GM18502 (cell line): ENCODE measurements around the gene METTL8.
"Not testable (repeated sequence)": the region's sequence is repeated elsewhere in the genome, so short reads cannot be mapped to it uniquely, and the experiment has no call there.

Source experiments
- ATAC-seq: cut with Tn5 transposase; IDR thresholded peaks from one replicate; pipeline ENCODE4 v1.9.1; 2021; ENCODE audit warnings: mild to moderate bottlenecking; ENCODE audit not compliant: unreplicated experiment, poor library complexity

METTL8 gene

DNA sequence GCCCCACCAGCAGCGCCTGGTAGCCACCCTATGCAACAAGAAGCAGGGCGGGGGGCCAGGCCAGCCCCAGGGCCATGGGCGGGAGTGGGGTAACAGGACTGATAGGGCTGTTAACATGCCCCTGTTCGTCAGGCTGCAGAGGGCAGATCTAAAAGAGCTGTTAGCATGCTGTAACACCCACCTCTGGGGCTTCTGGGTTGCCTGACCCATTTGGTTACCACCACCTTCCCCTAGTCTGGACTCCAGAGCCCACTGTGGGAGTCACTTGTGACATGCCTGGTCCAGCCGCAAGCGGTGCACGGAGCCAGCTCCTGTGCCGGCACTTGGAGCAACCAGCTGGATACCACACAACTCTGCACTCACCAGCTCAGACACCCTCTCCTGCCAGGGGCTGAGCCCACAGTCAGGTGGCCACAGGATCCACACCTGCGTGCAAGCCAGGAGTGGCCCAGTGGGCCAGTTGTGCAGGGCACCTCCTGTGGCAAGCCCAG lies 2.1 kb downstream of the METTL8 start:
- no peak for ATAC-seq

DNA sequence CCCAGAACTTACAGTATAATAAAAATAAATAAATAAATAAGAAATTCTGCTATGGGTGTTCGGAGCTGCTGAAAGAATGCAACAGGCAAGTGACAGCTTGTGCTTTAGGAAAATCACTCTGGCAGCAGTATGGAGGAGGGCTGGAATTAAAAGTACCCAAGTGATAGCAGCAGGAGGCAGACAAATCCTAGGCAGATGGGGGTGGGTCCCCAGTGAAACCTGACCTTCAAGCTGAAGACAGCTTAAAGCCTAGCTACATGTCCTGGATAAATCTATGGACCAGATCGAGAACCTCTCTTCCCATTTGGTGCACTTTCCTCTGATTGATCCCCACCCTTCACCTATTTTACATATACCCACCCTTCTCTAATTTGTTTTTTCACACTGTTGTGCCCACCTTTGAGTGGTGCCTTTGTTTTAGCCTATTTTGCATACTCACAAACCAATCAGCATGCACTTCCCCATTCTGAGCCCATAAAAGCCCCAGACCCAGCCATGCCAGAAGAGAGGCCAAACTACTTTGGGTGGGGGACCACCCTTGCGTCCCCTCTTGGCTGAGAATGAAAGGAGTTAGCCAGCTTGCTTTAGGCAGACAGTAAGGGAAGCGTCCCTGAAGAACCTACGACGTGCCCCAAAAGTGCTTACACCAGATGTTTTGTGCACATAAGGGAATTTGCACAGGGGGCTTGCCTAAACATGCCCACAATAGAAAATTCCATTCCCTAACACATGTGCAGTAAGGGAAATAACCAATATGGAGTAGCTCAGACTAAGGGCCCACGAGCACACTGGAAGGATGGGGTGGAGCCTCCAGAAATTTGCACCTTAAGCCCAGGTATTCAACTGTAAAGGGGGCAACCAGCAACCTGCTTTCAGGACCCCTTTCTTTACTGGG lies 3.0 kb downstream of the METTL8 start:
- ATAC-seq: no peak

- not testable (repeated sequence) for ATAC-seq
Observed at GRCh38 chr2:171422710-171423495, 10.9 kb downstream of the METTL8 start.

- no peak for ATAC-seq
Observed at GRCh38 chr2:171420728-171421563, 12.8 kb downstream of the METTL8 start.

GRCh38 chr2:171419333-171419732 lies 14.5 kb downstream of the METTL8 start:
- no peak for ATAC-seq

DNA sequence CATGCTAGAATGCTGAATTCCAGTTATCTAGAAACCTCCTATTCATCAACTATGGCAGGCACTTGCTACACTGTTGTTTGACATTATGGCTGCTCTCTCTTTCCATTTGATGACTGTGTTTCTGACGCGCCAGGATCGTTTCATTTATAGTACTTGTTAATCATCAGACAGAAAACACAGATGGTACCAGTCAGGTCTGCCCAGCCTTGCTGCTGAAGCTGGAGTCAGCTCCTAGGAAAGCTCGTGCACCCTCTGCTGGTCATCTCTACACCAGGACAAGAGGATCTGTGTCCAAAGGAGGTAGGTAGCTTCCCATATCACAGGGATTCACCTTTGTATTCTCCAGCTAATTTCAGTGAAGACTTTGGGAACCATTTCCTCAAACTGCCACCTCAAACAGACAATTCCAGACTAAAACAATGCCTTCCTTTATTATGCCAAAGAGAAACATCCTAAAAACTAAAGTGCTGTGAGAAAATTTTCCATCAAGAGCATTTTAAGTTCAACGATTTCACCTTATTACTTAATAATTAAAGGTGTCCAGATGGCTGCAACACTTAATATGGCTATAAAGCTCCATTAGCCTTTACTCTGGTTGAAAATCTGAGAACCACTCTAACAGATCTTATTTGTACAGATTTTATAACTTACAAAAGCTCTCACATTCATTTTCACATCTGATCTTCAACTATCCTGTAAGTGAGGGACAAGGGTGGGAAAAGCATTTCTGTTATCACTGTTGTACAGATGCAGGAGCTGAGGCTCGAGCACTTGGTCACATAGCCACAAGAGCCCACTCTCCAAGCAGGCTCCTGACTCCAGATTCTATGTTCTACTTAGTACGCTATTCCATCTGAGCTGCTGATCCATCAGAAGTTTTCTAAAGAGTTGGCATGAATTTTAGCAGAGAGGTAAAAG lies 17.5 kb downstream of the METTL8 start:
- ATAC-seq: peak; percentile 86

DNA sequence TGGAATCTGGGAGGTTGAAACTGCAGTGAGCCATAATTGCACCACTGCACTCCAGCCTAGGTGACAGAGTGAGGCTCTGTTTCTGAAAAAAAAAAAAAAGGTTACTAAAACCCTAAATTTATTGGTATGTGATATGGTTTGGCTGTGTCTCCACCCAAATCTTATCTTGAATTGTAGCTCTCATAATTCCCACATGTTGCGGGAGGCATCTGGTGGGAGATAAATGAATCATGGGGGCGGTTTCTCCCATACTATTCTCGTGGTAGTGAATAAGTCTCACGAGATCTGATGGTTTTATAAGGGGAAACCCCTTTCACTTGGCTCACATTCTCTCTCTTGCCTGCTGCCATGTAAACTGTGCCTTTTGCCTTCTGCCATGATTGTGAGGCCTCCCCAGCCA lies 19.1 kb downstream of the METTL8 start:
- ATAC-seq: not testable (repeated sequence)

GRCh38 chr2:171412571-171413175 lies 21.1 kb downstream of the METTL8 start:
- ATAC-seq: no peak

GRCh38 chr2:171411791-171412483 lies 21.9 kb downstream of the METTL8 start:
- ATAC-seq: no peak

DNA sequence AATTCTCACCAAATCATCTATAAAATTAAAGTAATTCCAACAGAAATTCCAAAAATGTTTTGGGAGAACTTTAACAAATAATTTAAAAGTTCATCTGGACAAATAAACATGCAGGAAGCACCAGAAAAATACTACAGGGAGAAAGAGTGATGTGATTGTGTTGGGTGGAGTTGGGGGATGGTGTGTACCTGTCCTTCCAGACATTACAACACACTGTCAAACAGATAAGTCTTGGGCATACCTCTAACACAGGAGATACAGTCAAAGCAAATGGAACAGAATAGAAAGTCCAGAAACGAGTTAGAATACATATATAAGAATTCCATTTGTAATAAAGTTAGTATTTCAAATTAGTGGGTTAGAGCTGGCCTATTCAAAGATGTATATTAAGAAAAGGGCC lies 22.6 kb downstream of the METTL8 start:
- no peak for ATAC-seq

DNA sequence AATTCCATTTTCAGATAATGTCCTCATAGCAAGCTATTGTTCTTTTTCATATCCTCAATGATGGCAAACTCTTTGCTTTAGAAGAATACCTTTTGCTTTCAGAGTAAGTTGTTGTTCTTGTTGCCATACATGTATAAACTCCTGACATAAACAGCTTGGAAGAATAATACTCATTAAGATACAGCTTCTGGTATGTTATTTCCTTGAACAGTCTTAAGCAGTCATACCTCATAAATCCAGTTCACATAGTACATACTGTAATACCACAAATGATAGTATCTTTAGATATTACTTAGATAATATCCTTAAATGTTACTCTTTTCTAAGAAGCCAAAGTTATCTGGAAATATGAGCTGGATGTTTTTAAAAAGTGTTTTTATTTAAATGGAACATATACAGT lies 23.2 kb downstream of the METTL8 start:
- no peak for ATAC-seq

- no peak for ATAC-seq
Observed at GRCh38 chr2:171410101-171410500, 23.7 kb downstream of the METTL8 start.

DNA sequence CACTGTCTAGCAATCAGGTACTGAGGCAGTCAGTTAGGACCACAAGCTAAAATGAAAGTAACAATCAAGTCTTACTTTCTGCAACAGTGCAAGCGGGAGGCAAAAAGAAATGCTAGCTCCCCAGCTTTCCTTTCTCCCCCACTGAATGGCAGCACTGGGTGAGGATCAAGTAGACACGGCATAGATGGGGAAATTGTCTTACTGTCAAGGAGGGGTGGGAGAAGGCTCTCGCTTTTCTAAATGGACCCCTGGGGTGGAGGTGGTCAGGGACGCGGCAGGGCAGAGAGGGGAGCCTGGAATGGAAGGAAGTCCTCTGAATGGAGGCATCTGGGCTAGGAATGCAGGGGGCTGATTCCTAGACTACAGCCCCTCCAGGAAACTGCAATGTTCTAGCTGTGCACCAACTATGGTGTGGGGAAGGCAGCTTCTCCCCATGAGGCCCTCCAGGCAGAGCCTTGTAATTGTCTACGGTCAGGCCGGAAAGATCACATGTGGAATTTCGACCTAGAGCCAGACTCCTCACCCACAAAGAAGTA lies 24.3 kb downstream of the METTL8 start:
- no peak for ATAC-seq

GRCh38 chr2:171407676-171408044 lies 26.1 kb downstream of the METTL8 start:
- ATAC-seq: no peak

DNA sequence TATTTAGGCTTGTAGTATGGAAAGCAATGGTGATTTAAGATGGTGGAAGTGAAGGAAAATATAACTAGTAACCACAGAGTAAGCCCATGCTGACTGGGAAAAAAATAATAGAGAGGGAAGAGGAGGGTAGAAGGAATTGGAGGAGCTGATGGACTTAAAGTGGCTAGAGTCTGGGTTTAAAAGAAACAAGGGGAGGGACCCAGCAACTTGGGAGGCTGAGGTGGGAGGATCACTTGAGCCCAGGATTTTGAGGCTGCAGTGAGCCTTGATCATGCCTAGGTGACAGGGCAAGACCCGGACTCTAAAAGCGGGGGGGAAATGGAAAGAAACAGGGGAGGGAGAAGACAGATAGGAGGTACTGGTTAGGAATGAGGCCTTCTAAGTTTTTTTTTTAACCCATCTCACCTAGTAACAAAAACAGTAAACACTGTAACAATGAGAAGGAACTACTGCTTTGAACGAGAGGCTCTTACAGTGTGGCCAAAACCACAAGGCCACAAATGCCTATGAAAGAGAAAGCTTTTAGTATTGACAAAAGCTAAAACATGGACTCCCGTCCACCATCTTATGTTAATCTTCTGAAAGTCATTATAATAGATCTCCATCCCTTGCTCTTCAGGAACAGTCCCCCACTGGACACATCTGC lies 26.6 kb downstream of the METTL8 start:
- peak; percentile 70 for ATAC-seq

DNA sequence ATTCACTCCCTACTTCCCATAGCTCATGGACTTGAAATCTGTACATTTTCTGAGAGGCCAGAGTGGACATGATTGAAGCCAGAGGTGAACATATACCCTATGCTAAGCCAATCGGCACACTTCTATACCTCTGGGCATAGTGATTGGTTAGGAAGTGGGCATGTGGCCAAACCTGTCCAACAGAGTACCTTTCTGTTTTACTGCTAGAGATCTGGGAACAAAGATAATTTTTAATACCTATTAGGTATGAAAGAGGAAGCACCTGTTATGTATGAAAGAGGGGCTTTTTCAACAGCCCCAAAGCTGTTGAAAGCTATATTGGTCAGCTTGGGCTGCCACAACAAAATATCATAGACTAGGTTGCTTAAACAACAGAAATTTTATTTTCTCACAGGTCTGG lies 27.7 kb downstream of the METTL8 start:
- ATAC-seq: peak; percentile 62

- no peak for ATAC-seq
Observed at GRCh38 chr2:171405546-171405945, 28.2 kb downstream of the METTL8 start.

DNA sequence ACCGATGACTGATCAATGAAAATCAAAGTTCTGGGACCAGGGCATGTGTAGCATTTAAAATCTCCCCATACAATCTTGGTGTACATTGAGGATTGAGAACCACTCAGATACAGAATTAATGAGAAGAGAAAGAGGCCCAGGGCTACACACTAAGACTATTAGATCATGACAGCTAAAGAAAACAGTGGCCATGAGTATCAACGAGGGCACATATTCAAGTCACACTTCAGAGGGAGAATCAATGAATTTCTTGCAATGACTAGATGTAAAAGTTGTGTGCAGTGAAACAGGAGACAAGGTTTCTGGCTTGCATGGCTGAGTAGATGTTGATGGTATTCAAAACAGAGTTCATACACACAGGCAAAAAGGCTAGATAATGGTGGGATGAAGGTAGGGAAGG lies 29.1 kb downstream of the METTL8 start:
- ATAC-seq: no peak
